CD4-positive, alpha-beta T cell treated with Interleukin-4 for 4 hours (primary cell): ENCODE data around the gene MGAT1.
"Not testable (repeated sequence)": the region's sequence is repeated elsewhere in the genome, so short reads cannot be mapped to it uniquely, and the experiment has no call there.

ENCODE experiments used
- DNase-seq: peaks from one replicate; pipeline ENCODE4 v3.0.0-alpha.2; 2020

The MGAT1 gene

GRCh38 chr5:180803181-180804128 is 849 bp upstream of the MGAT1 start:
- DNase-seq: peak; percentile 93

- DNase-seq: no peak
Measured at GRCh38 chr5:180801596-180802324, 846 bp downstream of the MGAT1 start.

- DNase-seq: no peak
Measured at GRCh38 chr5:180799902-180800801, 2.5 kb downstream of the MGAT1 start.

GRCh38 chr5:180799194-180799593 is 3.4 kb downstream of the MGAT1 start:
- no peak for DNase-seq

GRCh38 chr5:180798193-180798592 is 4.4 kb downstream of the MGAT1 start:
- no peak for DNase-seq

- no peak for DNase-seq
Measured at GRCh38 chr5:180797256-180798192, 5.1 kb downstream of the MGAT1 start.

- no peak for DNase-seq
Measured at GRCh38 chr5:180795771-180796313, 6.8 kb downstream of the MGAT1 start.

GRCh38 chr5:180792965-180793287 is 9.7 kb downstream of the MGAT1 start:
- no peak for DNase-seq

- no peak for DNase-seq
Measured at GRCh38 chr5:180792287-180792964, 10.2 kb downstream of the MGAT1 start.

- no peak for DNase-seq
Measured at GRCh38 chr5:180791611-180792213, 10.9 kb downstream of the MGAT1 start.

- DNase-seq: no peak
Measured at GRCh38 chr5:180790524-180790923, 12.1 kb downstream of the MGAT1 start.

GRCh38 chr5:180790020-180790419 is 12.6 kb downstream of the MGAT1 start:
- DNase-seq: peak; percentile 18

- not testable (repeated sequence) for DNase-seq
Measured at GRCh38 chr5:180788651-180789410, 13.8 kb downstream of the MGAT1 start.

- no peak for DNase-seq
Measured at GRCh38 chr5:180787711-180788431, 14.7 kb downstream of the MGAT1 start.

GRCh38 chr5:180786531-180787398 is 15.8 kb downstream of the MGAT1 start:
- DNase-seq: no peak

GRCh38 chr5:180785794-180786221 is 16.8 kb downstream of the MGAT1 start:
- DNase-seq: no peak

- no peak for DNase-seq
Measured at GRCh38 chr5:180785121-180785781, 17.4 kb downstream of the MGAT1 start.
